Measurements from ENCODE around the gene CAMK2A.
"Not testable (repeated sequence)": the region's sequence is repeated elsewhere in the genome, so short reads cannot be mapped to it uniquely, and the experiment has no call there.

The CAMK2A gene

GRCh38 chr5:150234576-150235499, 54.7 kb downstream of the CAMK2A start:
- DNase-seq, result no peak

DNA sequence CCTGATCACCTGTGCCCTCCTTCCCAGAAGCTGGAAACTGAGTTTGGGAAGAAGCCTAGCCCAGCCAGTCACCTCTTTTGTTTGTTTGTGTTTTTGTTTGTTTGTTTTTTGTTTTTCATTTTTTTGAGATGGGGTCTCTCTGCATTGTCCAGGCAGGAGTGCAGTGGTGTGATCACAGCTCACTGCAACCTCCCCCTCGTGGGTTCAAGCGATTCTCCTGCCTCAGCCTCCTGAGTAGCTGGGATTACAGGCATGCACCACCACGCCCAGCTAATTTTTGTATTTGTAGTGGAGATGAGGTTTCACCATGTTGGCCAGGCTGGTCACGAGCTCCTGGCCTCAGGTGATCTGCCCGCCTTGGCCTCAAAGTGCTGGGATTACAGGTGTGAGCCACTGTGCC, 55.9 kb downstream of the CAMK2A start:
- DNase-seq, result not testable (repeated sequence)

GRCh38 chr5:150230842-150231241, 58.7 kb downstream of the CAMK2A start:
- no peak for DNase-seq

- DNase-seq, result no peak
Measured at GRCh38 chr5:150229571-150229970, 60.0 kb downstream of the CAMK2A start.

DNA sequence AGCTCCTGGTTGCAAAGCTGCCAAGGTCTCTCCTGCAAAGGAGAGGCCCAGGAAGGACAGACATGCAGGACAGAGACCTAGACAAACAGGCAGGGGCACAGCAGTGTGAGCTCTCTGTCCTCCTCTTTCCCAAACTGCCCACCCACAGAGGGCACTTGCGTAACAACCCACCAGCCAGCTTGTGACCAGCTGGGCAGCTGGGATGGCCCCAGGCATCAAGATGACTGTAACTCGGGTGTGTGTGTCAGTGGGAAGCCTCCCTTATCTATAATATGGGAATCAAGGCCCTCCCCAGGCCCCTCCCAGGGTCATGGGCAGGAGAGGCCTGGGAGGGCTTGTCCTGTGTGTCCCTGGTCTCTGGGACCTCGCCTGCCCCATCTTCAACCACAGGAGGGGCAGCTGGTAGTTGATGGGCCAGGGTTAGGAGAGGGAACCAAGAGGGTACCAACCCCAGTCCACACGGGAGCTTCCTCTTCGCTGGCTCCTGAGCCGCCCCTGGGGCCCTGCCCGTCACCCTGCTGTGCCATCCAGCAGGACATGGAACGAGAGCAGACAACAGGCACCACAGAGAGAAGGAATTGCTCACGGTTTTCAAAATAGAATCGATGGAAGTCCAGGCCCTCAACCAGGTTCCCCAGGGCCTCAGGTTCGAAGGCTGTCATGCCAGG, 61.8 kb downstream of the CAMK2A start:
- no peak for DNase-seq

DNA sequence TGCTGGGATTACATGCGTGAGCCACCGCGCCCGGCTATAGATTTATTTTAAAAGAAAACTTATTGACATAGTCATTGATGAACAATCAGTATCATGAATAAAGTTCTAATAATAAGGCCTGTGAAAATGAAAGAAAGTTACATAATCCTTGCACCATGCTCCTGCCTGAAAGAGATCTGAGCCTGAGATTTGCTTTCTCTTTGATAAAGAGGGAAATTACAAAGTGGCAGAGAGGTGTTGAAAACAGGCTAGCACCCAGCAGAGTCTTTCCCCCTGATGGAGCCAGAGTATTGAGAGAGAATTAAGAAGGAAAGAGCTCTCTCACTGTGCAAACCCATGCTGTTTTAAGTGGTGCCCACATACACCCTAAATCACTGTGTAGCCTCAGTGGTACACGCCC, 62.5 kb downstream of the CAMK2A start:
- DNase-seq, result no peak

GRCh38 chr5:150224483-150225027, 65.0 kb downstream of the CAMK2A start:
- no peak for DNase-seq

GRCh38 chr5:150223474-150223873, 66.1 kb downstream of the CAMK2A start:
- DNase-seq, result no peak

GRCh38 chr5:150222906-150223305, 66.7 kb downstream of the CAMK2A start:
- DNase-seq, result no peak

GRCh38 chr5:150221471-150221870, 68.1 kb downstream of the CAMK2A start:
- no peak for DNase-seq

- no peak for DNase-seq
Measured at GRCh38 chr5:150219861-150220260, 69.7 kb downstream of the CAMK2A start.

DNA sequence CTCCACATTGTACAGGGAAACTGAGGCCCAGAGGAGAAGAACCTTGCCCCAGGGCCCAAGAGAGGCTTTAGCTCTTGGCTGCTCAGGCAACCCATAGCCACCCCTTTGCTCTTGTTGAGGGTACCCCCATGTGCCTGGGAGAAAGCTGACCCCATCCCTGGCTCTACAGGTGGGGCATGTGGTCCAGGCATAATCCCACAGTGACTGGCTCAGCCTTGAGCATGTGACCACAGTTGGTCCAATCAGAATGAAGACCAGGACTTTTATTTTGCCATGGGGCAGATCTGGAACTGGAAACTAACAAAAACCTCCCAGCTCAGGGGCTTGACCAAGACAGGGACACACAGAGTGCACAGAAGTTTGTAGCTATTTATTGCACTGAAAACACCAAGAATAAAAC, 70.4 kb downstream of the CAMK2A start:
- no peak for DNase-seq

GRCh38 chr5:150218693-150219035, 70.9 kb downstream of the CAMK2A start:
- no peak for DNase-seq

DNA sequence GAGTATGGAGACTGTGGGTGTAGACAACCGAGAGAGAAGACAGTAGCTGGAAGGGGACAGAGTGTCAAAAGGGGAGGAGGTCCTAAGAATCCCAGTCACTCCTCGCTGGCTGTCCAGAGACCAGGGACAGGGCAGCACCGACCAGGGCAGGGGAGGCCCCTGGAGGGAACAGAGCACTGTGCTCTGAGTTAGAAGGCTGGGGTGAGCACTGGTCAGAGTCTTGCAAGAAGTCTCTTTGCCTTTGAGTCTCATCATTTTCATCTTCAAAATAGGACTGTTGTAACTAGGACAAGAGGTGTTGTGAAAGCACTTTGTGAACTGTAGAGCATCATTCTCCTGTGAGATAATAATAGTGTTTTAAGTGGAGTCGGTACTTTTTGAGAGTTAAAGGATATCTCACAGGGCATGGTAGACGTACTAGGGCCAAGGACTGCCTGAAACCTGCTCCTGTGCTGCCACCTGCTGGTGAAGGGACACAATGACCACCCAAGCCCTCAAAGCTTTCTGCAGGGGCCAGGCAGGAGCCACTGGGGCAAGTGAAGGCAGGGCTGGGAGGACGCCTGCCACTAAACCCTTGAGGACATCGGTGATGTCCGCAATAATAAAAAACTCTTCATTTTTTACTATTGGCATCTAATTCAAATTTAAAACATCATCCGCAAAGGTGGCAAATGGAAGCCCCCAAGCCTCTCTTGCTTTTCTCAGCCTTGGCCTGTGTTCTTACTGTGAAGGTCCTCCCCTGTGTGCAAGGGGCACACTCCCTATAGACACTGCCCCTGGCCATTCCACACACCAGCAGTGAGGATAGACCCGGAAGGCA, 71.5 kb downstream of the CAMK2A start:
- peak; percentile 55 for DNase-seq

DNA sequence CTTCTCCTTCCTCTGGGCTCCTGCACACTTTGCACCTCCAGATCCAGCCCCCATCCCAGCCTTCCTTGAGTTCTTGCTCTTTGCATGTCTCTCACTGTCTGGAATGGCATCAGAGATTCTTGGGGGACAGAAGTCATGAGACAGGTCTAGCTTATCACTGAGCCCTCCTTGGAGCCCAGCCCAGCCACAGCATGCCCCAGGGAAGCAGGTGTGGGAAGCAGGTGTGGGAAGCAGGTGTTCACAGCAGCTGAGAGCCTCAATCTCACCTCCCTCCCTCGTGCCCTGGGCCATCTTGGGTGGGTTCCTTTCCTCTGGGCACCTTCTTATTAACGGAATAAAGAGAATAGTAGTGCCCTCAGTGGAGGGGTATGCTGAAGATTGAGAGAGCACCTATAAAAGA, 72.5 kb downstream of the CAMK2A start:
- no peak for DNase-seq

GRCh38 chr5:150215979-150216944, 73.3 kb downstream of the CAMK2A start:
- no peak for DNase-seq

- no peak for DNase-seq
Measured at GRCh38 chr5:150214289-150214688, 75.3 kb downstream of the CAMK2A start.

DNA sequence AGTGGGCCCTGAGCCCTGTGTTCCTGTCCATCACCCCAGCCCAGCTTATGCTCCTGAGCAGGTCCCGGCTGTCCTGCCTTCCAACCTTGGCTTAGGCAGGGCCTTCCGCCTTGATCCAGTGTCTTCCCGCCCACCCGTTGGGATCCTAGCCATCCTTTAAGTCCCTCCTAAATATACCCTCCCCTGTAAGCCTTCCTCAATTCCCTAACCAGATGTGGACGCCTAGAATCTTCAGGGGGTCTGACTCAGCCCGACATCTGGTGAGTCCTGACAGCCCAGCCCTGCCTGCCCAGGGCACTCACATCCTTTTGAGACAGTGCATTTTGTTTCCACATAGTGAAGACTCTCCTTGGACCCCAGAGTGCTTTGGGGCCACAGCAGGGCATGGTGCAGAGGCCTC, 76.0 kb downstream of the CAMK2A start:
- no peak for DNase-seq

DNA sequence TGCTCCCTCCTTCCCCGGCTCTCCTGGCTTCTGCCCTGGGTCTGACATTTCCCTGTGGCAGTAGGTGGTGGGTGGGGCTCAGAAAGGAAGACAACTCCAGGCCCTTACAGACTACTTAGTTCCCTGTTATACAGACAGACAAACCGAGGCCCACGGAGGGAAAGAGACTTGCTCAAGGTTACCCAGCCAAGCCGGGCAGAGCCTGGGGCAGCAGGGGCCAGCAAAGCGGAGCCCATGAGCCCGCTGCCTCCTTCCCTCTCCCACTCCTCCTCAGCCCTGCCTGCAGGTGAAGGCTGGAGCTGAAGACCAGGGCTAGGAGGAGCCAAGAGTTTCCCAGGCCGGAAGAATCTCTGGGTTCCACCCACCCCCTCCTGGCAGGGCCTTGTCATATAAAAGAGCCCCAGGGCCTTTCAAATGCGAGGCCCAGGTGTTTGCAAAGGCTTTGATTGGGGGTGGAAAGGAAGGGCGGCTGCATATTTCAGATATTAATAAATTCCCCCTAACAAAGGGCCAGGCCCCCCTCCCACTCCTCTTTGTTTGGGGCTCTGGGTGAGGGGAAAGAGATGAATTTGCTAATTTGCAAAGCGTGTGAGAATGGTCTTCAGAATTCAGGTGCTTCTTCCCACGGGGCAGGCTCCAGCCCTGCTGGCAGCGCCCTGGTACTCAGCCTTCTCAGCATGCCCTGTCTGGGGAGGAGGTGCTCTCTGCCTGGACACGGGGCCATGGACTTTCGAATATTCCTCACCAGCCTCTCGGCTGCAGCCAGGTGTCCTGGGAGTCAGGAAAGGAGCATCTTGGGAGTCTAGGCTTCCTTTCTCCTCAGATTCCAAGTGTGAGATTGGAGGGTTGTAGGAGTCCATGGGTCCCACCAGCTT, 78.2 kb downstream of the CAMK2A start:
- no peak for DNase-seq

DNA sequence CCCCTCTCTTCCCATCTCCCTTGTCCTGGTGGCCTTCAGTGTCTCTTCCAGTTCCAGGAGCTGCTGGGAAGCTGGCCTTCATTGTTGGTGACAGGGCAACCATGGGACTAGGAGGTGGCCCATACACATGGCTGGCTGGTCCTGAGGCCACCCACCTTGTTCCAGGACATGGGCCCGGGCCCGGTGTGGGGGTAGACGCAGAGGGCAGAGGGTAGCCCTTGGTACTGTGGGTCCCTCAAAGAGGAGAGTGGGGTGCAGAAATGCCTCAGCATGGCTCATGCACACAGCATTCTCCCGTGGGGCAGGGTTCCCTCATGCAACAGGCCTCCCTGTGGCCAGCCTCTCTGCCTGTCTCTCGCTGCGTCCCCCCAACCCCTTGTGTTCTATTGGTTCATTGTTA, 78.9 kb downstream of the CAMK2A start:
- DNase-seq, result no peak

Measured in right kidney (tissue), 1 donor.